ENCODE measurements around the gene PMEPA1. TPM values are rescaled to one million over a fixed set of nuclear protein-coding genes. Genes with fewer than 3 reads are reported as not detected.

The PMEPA1 gene
- total RNA-seq, 2 donors from 2014 or later: 28.3 to 60.3 TPM

GRCh38 chr20:57621421-57622200 is 88.2 kb downstream of the PMEPA1 start:
- ATAC-seq (no peak), DNase-seq (no peak)
- intact Hi-C loops (cut with DNase I): loop anchor here in 1 of 2 donors (10.0 kb wide), 1 partner anchor 553 kb away; no protein-coding TSS in a partner anchor

GRCh38 chr20:57620999-57621398 is 88.8 kb downstream of the PMEPA1 start:
- intact Hi-C loops (cut with DNase I): loop anchor here in 1 of 2 donors (10.0 kb wide), 1 partner anchor 554 kb away; no protein-coding TSS in a partner anchor
- ATAC-seq: no peak
- no peak for DNase-seq

- no peak for DNase-seq
- ATAC-seq: no peak
- intact Hi-C loops (cut with DNase I): loop anchor here in 1 of 2 donors (10.0 kb wide), 1 partner anchor 554 kb away; no protein-coding TSS in a partner anchor
These were observed 89.4 kb downstream of the PMEPA1 start, which contains the start of gene ZBP1 for GRCh38 chr20:57620274-57620990. Gene ZBP1 (minus strand): TSS chr20:57620426. CDS start chr20:57620295, 131 bp downstream.

- intact Hi-C loops (cut with DNase I): no loop called here
- peak; percentile 58 to 63 for ATAC-seq
- peak; percentile 50 for DNase-seq
These were observed 90.6 kb downstream of the PMEPA1 start for GRCh38 chr20:57619051-57619831.

GRCh38 chr20:57618764-57619050 is 91.1 kb downstream of the PMEPA1 start:
- ATAC-seq (no peak), DNase-seq (no peak)
- intact Hi-C loops (cut with DNase I): no loop called here

- ATAC-seq: no peak
- DNase-seq: no peak
These were observed 91.6 kb downstream of the PMEPA1 start for GRCh38 chr20:57618091-57618763.

GRCh38 chr20:57617079-57617795 is 92.6 kb downstream of the PMEPA1 start:
- intact Hi-C loops (cut with DNase I): no loop called here
- ATAC-seq: no peak
- DNase-seq: no peak

More at GRCh38 chr20:57618091-57618763, 91.6 kb downstream of the PMEPA1 start:
- intact Hi-C loops (cut with DNase I): no loop called here

GRCh38 chr20:57616143-57616951 is 93.5 kb downstream of the PMEPA1 start:
- ATAC-seq: no peak
- intact Hi-C loops (cut with DNase I): no loop called here
- DNase-seq: no peak

- intact Hi-C loops (cut with DNase I): no loop called here
- ATAC-seq (no peak), DNase-seq (no peak)
These were observed 94.4 kb downstream of the PMEPA1 start for GRCh38 chr20:57615445-57615811.

GRCh38 chr20:57614490-57615444 is 95.0 kb downstream of the PMEPA1 start:
- DNase-seq (no peak), ATAC-seq (no peak)

GRCh38 chr20:57613481-57613921 is 96.3 kb downstream of the PMEPA1 start:
- ATAC-seq (no peak), DNase-seq (no peak)
- intact Hi-C loops (cut with DNase I): loop anchor here in 1 of 2 donors (5.0 kb wide), 1 partner anchor 589 kb away; no protein-coding TSS in a partner anchor

More at GRCh38 chr20:57614490-57615444, 95.0 kb downstream of the PMEPA1 start:
- intact Hi-C loops (cut with DNase I): loop anchor here in 1 of 2 donors (5.0 kb wide), 1 partner anchor 588 kb away; no protein-coding TSS in a partner anchor

- ATAC-seq (no peak), DNase-seq (no peak)
- intact Hi-C loops (cut with DNase I): loop anchor here in 1 of 2 donors (5.0 kb wide), 1 partner anchor 589 kb away; no protein-coding TSS in a partner anchor
These were observed 96.9 kb downstream of the PMEPA1 start for GRCh38 chr20:57612916-57613315.

GRCh38 chr20:57612436-57612835 is 97.4 kb downstream of the PMEPA1 start:
- ATAC-seq (no peak), DNase-seq (no peak)
- intact Hi-C loops (cut with DNase I): loop anchor here in 1 of 2 donors (5.0 kb wide), 1 partner anchor 590 kb away; no protein-coding TSS in a partner anchor

- DNase-seq: no peak
- ATAC-seq: peak; percentile 35 to 58
- intact Hi-C loops (cut with DNase I): loop anchor here in 1 of 2 donors (5.0 kb wide), 1 partner anchor 591 kb away; no protein-coding TSS in a partner anchor
These were observed 98.1 kb downstream of the PMEPA1 start for GRCh38 chr20:57611586-57612311.

- intact Hi-C loops (cut with DNase I): loop anchor here in 1 of 2 donors (5.0 kb wide), 1 partner anchor 592 kb away; no protein-coding TSS in a partner anchor
- ATAC-seq: peak in 1 of 2 donors; percentile 30
- no peak for DNase-seq
These were observed 99.4 kb downstream of the PMEPA1 start for GRCh38 chr20:57610261-57610952.
